ENCODE results near the gene CORO2B.
A peak's percentile ranks its signal among the peaks of the same experiment; 100 is the strongest.

The CORO2B gene

DNA sequence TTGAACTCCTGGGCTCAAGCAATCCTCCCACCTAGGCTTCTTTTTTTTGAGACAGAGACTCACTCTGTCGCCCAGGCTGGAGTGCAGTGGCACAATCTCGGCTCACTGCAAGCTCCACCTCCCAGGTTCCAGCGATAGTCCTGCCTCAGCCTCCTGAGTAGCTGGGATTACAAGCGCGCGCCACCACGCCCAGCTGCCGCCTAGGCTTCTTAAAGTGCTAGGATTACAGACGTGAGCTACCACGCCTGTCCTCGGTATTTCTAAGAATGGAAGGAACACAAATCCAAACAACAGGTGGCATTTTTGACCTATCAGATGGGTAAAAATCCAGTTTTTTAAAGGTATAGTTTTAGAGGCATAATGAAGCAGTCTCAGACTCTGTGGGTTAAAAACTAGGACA, 128.1 kb downstream of the CORO2B start:
- DNase-seq, result no peak

GRCh38 chr15:68707386-68707785, 128.6 kb downstream of the CORO2B start:
- DNase-seq, result no peak

DNA sequence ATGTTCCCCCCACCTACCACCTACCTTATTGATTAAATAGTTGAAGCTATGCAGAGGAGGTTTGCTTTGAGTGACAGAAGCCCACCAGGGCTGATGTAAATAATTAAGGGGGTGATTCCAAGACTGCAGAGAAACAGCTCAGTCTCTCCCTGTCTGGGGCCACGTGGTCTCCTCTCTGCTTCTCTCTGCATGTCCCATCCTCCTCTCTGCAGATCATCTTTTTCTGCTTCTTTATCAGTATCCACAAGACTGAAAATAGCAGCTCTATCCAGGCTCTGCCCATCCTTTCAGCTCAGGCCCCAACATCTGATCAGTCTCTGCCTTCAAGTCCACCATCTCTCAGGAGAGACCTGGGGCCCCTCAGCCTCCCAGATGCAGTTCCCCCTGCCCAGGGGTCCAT, 131.1 kb downstream of the CORO2B start:
- no peak for DNase-seq

DNA sequence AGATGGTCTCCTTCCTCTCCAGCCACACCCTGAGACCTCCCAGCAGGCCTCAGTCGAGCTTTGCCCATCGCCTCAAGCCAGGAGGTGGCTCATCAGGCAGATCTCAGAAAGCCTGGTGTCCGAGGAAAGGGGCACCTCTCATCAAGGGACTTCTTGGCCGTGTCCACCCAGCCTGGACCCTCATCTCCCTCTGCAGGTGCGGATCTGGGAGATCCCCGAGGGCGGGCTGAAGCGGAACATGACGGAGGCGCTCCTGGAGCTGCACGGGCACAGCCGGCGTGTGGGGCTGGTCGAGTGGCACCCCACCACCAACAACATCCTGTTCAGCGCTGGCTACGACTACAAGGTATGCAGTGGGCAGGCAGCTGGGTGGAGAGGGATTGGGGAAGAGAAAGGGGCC, 131.7 kb downstream of the CORO2B start:
- no peak for DNase-seq

DNA sequence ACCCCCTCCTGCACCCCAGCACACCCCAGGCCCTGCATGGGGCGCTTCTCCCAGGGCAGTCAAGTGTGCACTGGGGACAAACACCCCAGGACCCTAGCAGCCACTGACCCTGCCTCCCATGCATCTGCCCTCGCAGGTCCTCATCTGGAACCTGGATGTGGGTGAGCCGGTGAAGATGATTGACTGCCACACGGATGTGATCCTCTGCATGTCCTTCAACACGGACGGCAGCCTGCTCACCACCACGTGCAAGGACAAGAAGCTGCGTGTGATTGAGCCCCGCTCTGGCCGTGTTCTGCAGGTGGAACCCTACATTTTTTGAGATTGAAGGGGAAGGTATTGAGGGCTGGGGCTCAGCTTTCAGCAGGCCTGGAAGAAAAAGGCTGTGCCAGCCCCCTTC, 132.6 kb downstream of the CORO2B start:
- no peak for DNase-seq

DNA sequence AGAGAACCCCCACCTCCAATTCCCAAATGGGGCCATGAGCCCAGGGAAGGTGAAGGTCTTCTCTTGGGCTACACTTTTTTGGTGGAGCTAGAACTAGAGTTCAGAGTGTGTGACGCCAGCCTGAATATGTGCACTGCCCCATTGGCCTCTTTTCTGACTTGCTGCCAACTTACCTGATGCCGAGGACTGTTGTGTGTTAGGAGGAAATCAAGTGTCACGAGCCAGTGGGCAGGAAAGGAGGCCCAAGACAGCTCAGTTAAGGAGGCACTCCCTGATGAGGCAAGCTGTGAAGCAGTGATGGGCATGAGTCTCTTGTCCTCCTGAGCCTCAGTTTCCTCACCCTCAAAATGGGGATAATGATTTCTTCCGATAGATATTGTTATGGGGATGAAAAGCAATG, 134.1 kb downstream of the CORO2B start:
- no peak for DNase-seq

DNA sequence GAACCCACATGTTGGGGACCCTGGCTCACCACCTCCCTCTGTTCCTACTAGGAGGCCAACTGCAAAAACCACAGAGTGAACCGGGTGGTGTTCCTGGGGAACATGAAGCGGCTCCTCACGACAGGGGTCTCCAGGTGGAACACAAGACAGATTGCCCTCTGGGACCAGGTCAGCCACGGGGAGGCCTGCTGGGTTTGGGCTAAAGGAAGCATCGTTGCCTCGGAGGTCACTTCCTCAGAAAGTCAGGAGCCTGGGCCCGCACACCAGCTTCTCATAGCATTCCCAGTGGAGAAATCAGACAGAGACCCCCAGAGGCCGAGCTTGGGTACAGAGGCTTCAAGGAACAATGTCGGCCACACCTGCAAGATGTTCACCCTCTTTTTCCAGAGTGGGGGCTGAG, 135.1 kb downstream of the CORO2B start:
- no peak for DNase-seq

DNA sequence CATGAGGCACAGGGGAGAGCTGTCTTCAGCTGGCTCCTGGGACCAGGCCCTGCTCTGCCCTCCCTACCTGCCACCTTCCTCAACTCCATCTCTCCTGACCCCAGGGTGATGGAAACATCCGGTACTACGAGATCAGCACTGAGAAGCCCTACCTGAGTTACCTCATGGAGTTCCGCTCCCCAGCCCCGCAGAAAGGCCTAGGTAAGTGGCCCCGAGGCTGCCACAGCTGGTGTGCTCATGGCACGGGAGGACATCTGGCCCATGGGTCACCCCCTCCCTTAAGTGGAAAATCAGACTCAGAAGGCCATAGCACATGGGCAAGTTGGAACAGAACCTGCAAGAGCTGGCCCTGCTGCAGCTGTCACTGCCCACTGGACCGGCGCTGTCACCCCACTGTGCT, 136.3 kb downstream of the CORO2B start:
- no peak for DNase-seq

DNA sequence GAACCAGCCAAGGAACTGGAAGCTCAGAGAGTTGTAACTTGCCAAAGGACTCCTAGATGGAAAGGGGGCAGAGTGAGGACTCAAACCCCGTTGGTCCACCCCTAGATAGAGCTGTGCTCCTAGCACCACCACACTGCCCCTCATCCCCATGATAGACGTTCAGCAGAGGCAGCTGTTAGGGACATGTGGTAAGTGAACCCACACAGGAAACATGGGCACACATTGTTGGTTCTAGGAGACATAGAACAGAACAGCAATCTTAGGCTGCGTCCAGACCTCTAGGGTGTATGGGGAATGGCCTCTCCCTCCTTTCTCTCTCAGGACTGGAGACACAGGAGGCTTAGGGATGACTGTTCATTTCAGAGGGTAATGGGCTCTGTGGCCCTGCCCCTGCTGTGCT, 139.2 kb downstream of the CORO2B start:
- no peak for DNase-seq

DNA sequence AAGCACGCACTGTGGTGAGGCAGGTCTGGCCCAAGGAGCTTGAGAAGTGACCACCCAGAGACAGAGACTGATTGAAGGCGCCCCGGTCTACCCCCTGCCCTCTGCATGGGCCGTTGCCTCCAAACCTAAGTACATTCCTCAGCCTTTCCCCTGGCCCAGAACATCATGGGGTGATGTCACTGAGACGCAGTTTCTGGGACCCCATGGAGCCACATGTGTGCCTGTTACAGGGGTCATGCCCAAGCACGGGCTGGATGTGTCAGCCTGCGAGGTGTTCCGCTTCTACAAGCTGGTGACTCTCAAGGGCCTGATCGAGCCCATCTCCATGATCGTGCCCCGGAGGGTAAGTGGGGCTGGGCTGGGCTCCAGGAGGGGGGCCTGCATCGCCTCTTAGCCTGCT, 139.7 kb downstream of the CORO2B start:
- DNase-seq, result no peak

DNA sequence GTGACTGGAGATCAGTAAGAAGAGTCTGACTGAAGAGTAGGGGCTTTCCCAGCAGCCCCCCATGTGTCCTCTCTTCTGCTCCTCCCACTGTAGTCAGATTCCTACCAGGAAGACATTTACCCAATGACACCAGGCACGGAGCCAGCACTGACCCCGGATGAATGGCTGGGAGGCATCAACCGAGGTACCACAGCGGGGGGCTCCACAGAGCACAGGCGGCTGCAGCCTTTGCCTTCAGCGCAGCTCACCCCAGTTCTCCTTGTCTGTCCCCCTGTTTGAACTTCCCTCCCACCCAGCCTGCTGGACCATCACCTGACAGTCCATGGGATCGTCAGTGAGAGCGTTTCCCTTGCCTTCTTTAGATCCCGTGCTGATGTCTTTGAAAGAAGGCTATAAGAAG, 140.3 kb downstream of the CORO2B start:
- DNase-seq, result no peak

- no peak for DNase-seq
Observed at GRCh38 chr15:68719672-68720071, 140.9 kb downstream of the CORO2B start.

- DNase-seq, result no peak
Observed at GRCh38 chr15:68721886-68722285, 143.1 kb downstream of the CORO2B start.

- no peak for DNase-seq
Observed at GRCh38 chr15:68725736-68726135, 146.9 kb downstream of the CORO2B start.

DNA sequence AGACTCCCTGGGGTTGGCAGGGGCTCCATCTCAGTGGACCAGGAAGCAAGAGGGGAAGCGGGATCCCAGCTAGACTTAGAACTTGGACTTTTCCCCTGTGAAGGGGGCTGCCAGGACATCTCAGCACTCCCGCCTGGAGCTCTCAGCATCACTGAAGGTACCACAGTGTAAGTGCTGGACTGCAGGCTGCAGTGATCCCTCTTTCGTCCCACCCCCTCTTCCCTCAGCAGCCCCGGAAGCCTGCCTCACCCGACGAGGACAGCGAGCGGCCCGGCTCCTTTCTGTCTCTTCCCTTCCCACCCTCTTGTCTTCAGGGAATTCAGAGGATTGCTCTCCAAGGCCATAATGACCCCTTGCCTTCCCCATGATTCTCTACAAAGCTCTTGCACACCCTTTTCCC, 147.5 kb downstream of the CORO2B start:
- no peak for DNase-seq

GRCh38 chr15:68729789-68730411, 151.1 kb downstream of the CORO2B start:
- peak; percentile 91 to 95 for DNase-seq

DNA sequence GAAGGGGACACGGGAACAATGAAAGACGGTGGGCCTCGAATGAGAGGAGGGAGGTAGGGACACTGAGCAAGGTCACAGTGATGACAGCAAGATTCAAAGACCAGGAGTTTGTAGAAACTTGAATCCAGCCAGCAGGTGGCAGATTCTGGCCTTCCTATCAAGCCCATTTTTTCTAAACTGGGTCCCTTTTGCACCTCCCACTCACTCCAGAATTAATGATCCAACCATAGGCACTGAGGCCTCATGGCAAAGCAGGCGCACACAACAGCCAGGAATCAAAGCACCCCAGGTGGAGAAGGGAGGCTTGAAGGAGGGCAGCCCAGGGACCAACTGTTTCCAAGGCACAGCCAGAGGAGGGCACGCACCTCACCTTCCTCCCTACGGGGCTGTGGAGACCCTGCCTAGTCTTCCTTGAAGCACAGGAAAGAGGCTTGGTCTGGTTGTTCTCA, 151.7 kb downstream of the CORO2B start:
- no peak for DNase-seq

DNA sequence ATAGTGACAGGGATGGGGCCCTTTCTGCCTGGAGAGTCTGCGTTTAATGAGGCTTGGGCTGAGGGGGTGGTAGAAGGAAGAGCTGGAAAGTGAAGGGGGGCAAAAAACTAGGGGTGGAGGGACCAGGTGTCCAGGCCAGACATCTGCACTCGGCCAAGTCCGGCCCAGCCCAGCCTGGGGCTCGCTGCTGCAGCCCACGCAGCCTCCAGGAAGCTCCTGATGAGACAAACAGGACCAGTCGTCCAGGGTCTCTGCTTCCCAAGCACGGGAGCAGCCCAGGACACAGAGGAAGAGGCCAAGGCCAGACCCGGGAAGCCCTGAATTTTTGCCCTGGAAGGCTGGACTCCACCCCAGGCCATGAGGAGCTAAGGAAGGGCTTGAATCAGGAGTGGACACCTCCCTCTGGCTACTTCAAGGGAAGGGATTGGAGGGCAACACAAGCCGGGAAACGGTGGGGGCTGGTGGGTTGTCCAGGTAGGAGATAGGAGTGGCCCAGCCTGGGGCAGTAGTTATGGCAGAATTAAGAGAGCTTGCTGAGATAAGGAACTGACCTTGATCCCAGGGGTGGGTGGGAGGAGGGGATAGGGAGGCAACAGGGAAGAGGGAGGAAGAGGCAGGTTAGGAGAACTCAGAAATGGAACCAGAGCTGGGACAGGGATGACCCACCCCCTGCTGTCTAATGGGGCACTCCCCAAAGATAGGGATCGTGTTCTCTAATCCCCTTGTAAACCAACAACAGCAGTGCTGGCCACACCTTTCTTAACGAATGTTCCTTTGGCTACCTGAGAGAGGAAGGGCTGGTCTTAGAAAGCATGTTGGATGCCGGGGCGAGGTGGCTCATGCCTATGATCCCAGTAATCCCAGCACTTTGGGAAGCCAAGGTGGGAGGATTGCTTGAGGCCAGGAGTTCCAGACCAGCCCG, 152.4 kb downstream of the CORO2B start:
- no peak for DNase-seq

DNA sequence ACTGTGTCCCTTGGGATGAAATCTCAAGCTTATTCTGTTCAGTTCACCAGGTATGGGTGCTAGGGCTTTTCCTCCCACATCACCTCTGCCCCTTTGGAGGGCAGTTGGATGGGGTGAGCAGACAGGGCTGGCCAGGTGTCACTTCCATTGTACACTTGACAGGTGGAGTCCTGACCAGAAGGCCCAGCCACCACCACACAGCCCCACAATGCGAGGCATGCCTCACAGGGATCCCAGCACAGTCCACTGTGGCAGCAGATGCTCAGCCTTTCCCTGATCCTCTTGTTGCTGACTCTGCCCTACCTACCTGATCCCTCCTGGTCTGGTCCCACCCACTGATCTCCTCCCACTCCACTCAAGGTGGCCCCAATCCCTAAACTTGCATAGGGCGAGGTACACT, 153.7 kb downstream of the CORO2B start:
- no peak for DNase-seq

GRCh38 chr15:68733666-68734065, 154.9 kb downstream of the CORO2B start:
- no peak for DNase-seq

DNA sequence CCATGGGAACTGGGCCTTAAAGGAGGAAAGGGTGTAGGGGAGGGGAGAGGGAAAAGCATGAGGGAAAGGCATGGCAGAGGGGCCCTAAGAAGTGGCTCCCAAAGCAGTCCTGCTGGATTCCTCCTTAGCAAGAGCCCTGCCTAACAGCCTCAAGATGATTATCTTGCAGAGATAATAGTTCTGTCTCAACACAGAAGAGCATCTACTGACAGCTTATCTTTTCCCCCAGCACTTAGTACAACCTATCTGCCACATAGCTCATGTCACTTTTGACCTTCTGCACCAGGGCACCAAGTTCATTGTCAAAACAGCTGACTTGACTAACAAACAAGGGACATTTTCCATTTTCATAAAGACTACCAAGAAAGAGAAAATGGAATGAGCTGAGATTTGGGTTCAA, 155.6 kb downstream of the CORO2B start:
- DNase-seq, result no peak

GRCh38 chr15:68734881-68735280, 156.1 kb downstream of the CORO2B start:
- DNase-seq, result no peak

- no peak for DNase-seq
Observed at GRCh38 chr15:68735610-68736009, 156.8 kb downstream of the CORO2B start.

GRCh38 chr15:68739390-68740080, 160.7 kb downstream of the CORO2B start:
- DNase-seq, result no peak
